Transverse colon (tissue), 3 donors: ENCODE data around the gene BUD23.

Experiments
- POLR2A ChIP-seq: fragments of 450-650 bp; IDR thresholded peaks from one replicate; pipeline ENCODE4 v1.6.1; 2016; ENCODE audit warnings: antibody characterized with exemption, mild to moderate bottlenecking, moderate library complexity
- TF ChIP-seq, protein P1 (sequence below), 5 experiments: fragments of 200-600 bp in 3 of 5; fragments of 450-650 bp in 2 of 5; sonication (generic) in 3 of 5; IDR thresholded peaks; 1 replicate in 2 of 5; 2 replicates in 3 of 5; pipeline ENCODE4 v1.5.1; 2016 to 2017; ENCODE audit warnings: antibody characterized with exemption in 5 of 5, inconsistent platforms in 3 of 5, mild to moderate bottlenecking in 2 of 5, moderate library complexity in 1 of 5

- TF ChIP-seq, protein P1, sequence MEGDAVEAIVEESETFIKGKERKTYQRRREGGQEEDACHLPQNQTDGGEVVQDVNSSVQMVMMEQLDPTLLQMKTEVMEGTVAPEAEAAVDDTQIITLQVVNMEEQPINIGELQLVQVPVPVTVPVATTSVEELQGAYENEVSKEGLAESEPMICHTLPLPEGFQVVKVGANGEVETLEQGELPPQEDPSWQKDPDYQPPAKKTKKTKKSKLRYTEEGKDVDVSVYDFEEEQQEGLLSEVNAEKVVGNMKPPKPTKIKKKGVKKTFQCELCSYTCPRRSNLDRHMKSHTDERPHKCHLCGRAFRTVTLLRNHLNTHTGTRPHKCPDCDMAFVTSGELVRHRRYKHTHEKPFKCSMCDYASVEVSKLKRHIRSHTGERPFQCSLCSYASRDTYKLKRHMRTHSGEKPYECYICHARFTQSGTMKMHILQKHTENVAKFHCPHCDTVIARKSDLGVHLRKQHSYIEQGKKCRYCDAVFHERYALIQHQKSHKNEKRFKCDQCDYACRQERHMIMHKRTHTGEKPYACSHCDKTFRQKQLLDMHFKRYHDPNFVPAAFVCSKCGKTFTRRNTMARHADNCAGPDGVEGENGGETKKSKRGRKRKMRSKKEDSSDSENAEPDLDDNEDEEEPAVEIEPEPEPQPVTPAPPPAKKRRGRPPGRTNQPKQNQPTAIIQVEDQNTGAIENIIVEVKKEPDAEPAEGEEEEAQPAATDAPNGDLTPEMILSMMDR (IDR thresholded peaks at IDR 0.05), result no peak
- no peak for TF ChIP-seq POLR2A
Measured at GRCh38 chr7:73648593-73649332, 34.6 kb upstream of the BUD23 start.
